Mammary epithelial cell (primary cell): ENCODE data around the gene CDH3.

Experiments
- CTCF ChIP-seq, 2 donors: IDR thresholded peaks in 1 of 2; conservative IDR thresholded peaks in 1 of 2; 2 replicates each; pipeline ENCODE4 v1.5.1; 2011 to 2012; ENCODE audit warnings: inconsistent platforms in 2 of 2, low read length in 2 of 2, mild to moderate bottlenecking in 2 of 2, control low read depth in 1 of 2, low read depth in 1 of 2; ENCODE audit not compliant: insufficient read depth in 1 of 2; ENCODE audit errors: extremely low read depth in 1 of 2
- EZH2 ChIP-seq: IDR thresholded peaks from 2 replicates; pipeline ENCODE4 v1.6.1; 2012; ENCODE audit warnings: low read length, inconsistent platforms, borderline replicate concordance

- TF ChIP-seq CTCF (conservative IDR thresholded peaks at IDR 0.05 in 1 of 2, IDR thresholded peaks at IDR 0.05 in 1 of 2; ENCODE audit: extremely low read depth in 1 of 2, insufficient read depth in 1 of 2, low read depth in 1 of 2, low read length in 2 of 2) (no peak), EZH2 (no peak)
These were observed 65.1 kb downstream of the CDH3 start for GRCh38 chr16:68710211-68710610.
